Measurements from ENCODE around the gene FBN1. TPM values are rescaled to one million over a fixed set of nuclear protein-coding genes. Genes with fewer than 3 reads are reported as not detected.

Gene FBN1
- total and polyA plus RNA-seq, 8 donors: 83.1 to 144 (median 94.0) TPM

GRCh38 chr15:48397841-48398240, 247.7 kb downstream of the FBN1 start:
- Histone ChIP-seq H3K36me3 (no peaks in the 10 kb centered on the region), H3K4me1 (peaks cover 0 to 3% of the 10 kb centered on the region in 2 donors), H3K27ac (no peak overlapping the region), H3K27me3 (no peaks in the 10 kb centered on the region), H3K4me3 (no peak overlapping the region), H3K9me3 (no peaks in the 10 kb centered on the region)
- DNase-seq: no peak
- no peak for ATAC-seq
- intact Hi-C loops (cut with DNase I): no loop called here
- TF ChIP-seq CTCF (IDR thresholded peaks at IDR 0.05): no peak

- no peak overlapping the region for H3K4me3 ChIP-seq
- ATAC-seq: peak; percentile 10
- H3K27ac ChIP-seq: no peak overlapping the region
- peaks cover 0 to 3% of the 10 kb centered on the region in 2 donors for H3K4me1 ChIP-seq
- DNase-seq: no peak
- intact Hi-C loops (cut with DNase I): no loop called here
- H3K27me3 ChIP-seq: no peaks in the 10 kb centered on the region
- TF ChIP-seq CTCF (IDR thresholded peaks at IDR 0.05): no peak
- no peaks in the 10 kb centered on the region for H3K9me3 ChIP-seq
- H3K36me3 ChIP-seq: no peaks in the 10 kb centered on the region
Observed at GRCh38 chr15:48396020-48396419, 249.5 kb downstream of the FBN1 start.

GRCh38 chr15:48395521-48396011, 249.9 kb downstream of the FBN1 start:
- intact Hi-C loops (cut with DNase I): no loop called here
- DNase-seq (no peak), ATAC-seq (peak; percentile 37)
- H3K4me1 ChIP-seq: peaks cover 0 to 3% of the 10 kb centered on the region in 2 donors
- H3K27me3 ChIP-seq: no peaks in the 10 kb centered on the region
- TF ChIP-seq CTCF (IDR thresholded peaks at IDR 0.05): no peak
- no peaks in the 10 kb centered on the region for H3K9me3 ChIP-seq
- no peaks in the 10 kb centered on the region for H3K36me3 ChIP-seq
- H3K27ac ChIP-seq: no peak overlapping the region
- H3K4me3 ChIP-seq: no peak overlapping the region

- Histone ChIP-seq H3K36me3 (no peaks in the 10 kb centered on the region), H3K9me3 (no peaks in the 10 kb centered on the region), H3K27me3 (no peaks in the 10 kb centered on the region), H3K4me3 (no peak overlapping the region), H3K4me1 (peaks cover 0 to 3% of the 10 kb centered on the region in 2 donors), H3K27ac (no peak overlapping the region)
- DNase-seq: no peak
- TF ChIP-seq CTCF (IDR thresholded peaks at IDR 0.05): no peak
- no peak for ATAC-seq
- intact Hi-C loops (cut with DNase I): no loop called here
Observed at GRCh38 chr15:48394970-48395369, 250.5 kb downstream of the FBN1 start.

GRCh38 chr15:48393645-48394506, 251.6 kb downstream of the FBN1 start:
- H3K36me3 ChIP-seq: no peaks in the 10 kb centered on the region
- no peaks in the 10 kb centered on the region for H3K27me3 ChIP-seq
- no peak for TF ChIP-seq CTCF (IDR thresholded peaks at IDR 0.05)
- no peaks in the 10 kb centered on the region for H3K9me3 ChIP-seq
- peak in 2 of 4 donors; percentile 71 to 83 for DNase-seq
- peaks cover 0 to 7% of the 10 kb centered on the region in 2 donors for H3K4me1 ChIP-seq
- H3K4me3 ChIP-seq: no peak overlapping the region
- H3K27ac ChIP-seq: peak overlapping the region in 1 of 2 donors; percentile 26
- peak; percentile 14 for ATAC-seq
- intact Hi-C loops (cut with DNase I): no loop called here
